Measurements from ENCODE around the gene P2RX6. TPM values are rescaled to one million over a fixed set of nuclear protein-coding genes. Genes with fewer than 3 reads are reported as not detected.

Gene P2RX6
- total RNA-seq, 2 donors from 2014 or later, result 4.6 to 5.5 TPM

GRCh38 chr22:21013657-21014201 lies 1.2 kb upstream of the P2RX6 start:
- TF ChIP-seq POLR2A (IDR thresholded peaks at IDR 0.05) (no peak), CTCF (IDR thresholded peaks at IDR 0.05) (no peak), POLR2AphosphoS5 (IDR thresholded peaks at IDR 0.05) (no peak)
- H3K27me3 ChIP-seq (replicated peaks; ENCODE audit: insufficient read depth), result no peaks in the 10 kb centered on the region
- WGBS, result 8% methylated on average over 24 of the region's 24 CpGs
- peaks cover 8% of the 10 kb centered on the region for H3K4me1 ChIP-seq (replicated peaks)
- no peaks in the 10 kb centered on the region for H3K9me3 ChIP-seq
- H3K4me3 ChIP-seq, result peak overlapping the region; percentile 14 to 31
- no peaks in the 10 kb centered on the region for H3K36me3 ChIP-seq
- H3K27ac ChIP-seq, result peak overlapping the region in 1 of 2 donors; percentile 39
- no peak for DNase-seq (ENCODE audit: low spot score)
- intact Hi-C loops (cut with DNase I), result no loop called here

GRCh38 chr22:21014202-21014725 lies 701 bp upstream of the P2RX6 start:
- 1% methylated on average over 33 of the region's 40 CpGs for WGBS
- intact Hi-C loops (cut with DNase I), result no loop called here
- Histone ChIP-seq H3K4me3 (peak overlapping the region; percentile 14 to 31), H3K27ac (peak overlapping the region in 1 of 2 donors; percentile 39), H3K27me3 (replicated peaks; ENCODE audit: insufficient read depth) (no peaks in the 10 kb centered on the region), H3K9me3 (no peaks in the 10 kb centered on the region), H3K36me3 (no peaks in the 10 kb centered on the region), H3K4me1 (replicated peaks) (peaks cover 8% of the 10 kb centered on the region)
- TF ChIP-seq POLR2AphosphoS5 (IDR thresholded peaks at IDR 0.05) (peak; percentile 39), CTCF (IDR thresholded peaks at IDR 0.05) (no peak)
- peak; percentile 64 for DNase-seq (ENCODE audit: low spot score)

GRCh38 chr22:21015466-21016006 lies 571 bp downstream of the P2RX6 start:
- intact Hi-C loops (cut with DNase I), result no loop called here
- peaks cover 8% of the 10 kb centered on the region for H3K4me1 ChIP-seq (replicated peaks)
- no peaks in the 10 kb centered on the region for H3K9me3 ChIP-seq
- no peaks in the 10 kb centered on the region for H3K27me3 ChIP-seq (replicated peaks; ENCODE audit: insufficient read depth)
- WGBS, result 79% methylated on average over 7 of the region's 10 CpGs
- H3K4me3 ChIP-seq, result no peak overlapping the region
- no peak for DNase-seq (ENCODE audit: low spot score)
- TF ChIP-seq CTCF (IDR thresholded peaks at IDR 0.05) (no peak), POLR2A (IDR thresholded peaks at IDR 0.05) (no peak), POLR2AphosphoS5 (IDR thresholded peaks at IDR 0.05) (no peak)
- H3K27ac ChIP-seq, result no peak overlapping the region
- no peaks in the 10 kb centered on the region for H3K36me3 ChIP-seq

GRCh38 chr22:21016644-21017420 lies 1.9 kb downstream of the P2RX6 start:
- no peaks in the 10 kb centered on the region for H3K36me3 ChIP-seq
- no peak overlapping the region for H3K4me3 ChIP-seq
- no peaks in the 10 kb centered on the region for H3K27me3 ChIP-seq (replicated peaks; ENCODE audit: insufficient read depth)
- WGBS, result 83% methylated on average over 13 of the region's 13 CpGs
- peaks cover 8% of the 10 kb centered on the region for H3K4me1 ChIP-seq (replicated peaks)
- H3K27ac ChIP-seq, result no peak overlapping the region
- DNase-seq (ENCODE audit: low spot score), result no peak
- TF ChIP-seq CTCF (IDR thresholded peaks at IDR 0.05) (no peak), POLR2AphosphoS5 (IDR thresholded peaks at IDR 0.05) (no peak), POLR2A (IDR thresholded peaks at IDR 0.05) (no peak)
- no peaks in the 10 kb centered on the region for H3K9me3 ChIP-seq
- intact Hi-C loops (cut with DNase I), result no loop called here
